KMS-11 (cell line): ENCODE results near the gene AP2A2.

ENCODE experiments used
- H2AFZ ChIP-seq: fragments of 200-600 bp; sonication (generic); 2 replicates; pipeline ENCODE4 v1.6.1; 2016; ENCODE audit warnings: antibody characterized with exemption, mixed run types, low read depth
- H3K27ac ChIP-seq: fragments of 200-600 bp; sonication (generic); 2 replicates; pipeline ENCODE4 v1.6.1; 2016; ENCODE audit warnings: mild to moderate bottlenecking, mixed run types
- H3K27me3 ChIP-seq: fragments of 200-600 bp; sonication (generic); 2 replicates; pipeline ENCODE4 v1.6.1; 2017; ENCODE audit warnings: mild to moderate bottlenecking, low read depth, mixed run types, moderate library complexity; ENCODE audit not compliant: insufficient read depth
- H3K36me3 ChIP-seq: fragments of 200-600 bp; sonication (generic); 2 replicates; pipeline ENCODE4 v1.6.1; 2017; ENCODE audit warnings: mild to moderate bottlenecking, mixed run types; ENCODE audit not compliant: insufficient read depth
- H3K4me1 ChIP-seq: fragments of 200-600 bp; sonication (generic); 2 replicates; pipeline ENCODE4 v1.6.1; 2016; ENCODE audit warnings: mild to moderate bottlenecking, low read depth, mixed run types; ENCODE audit not compliant: poor library complexity, severe bottlenecking
- H3K4me2 ChIP-seq: fragments of 200-600 bp; sonication (generic); 2 replicates; pipeline ENCODE4 v1.7.0; 2016; ENCODE audit warnings: mild to moderate bottlenecking, mixed run types
- H3K4me3 ChIP-seq: fragments of 200-600 bp; sonication (generic); IDR thresholded peaks from 2 replicates; pipeline ENCODE4 v1.6.1; 2017; ENCODE audit warnings: low read depth, low read length, mixed read lengths; ENCODE audit not compliant: insufficient read depth
- H3K79me2 ChIP-seq: fragments of 200-600 bp; sonication (generic); 2 replicates; pipeline ENCODE4 v1.6.1; 2016; ENCODE audit warnings: low read depth, mixed run types; ENCODE audit not compliant: insufficient read depth
- H3K9ac ChIP-seq: fragments of 200-600 bp; sonication (generic); 2 replicates; pipeline ENCODE4 v1.6.1; 2016; ENCODE audit warnings: mild to moderate bottlenecking, mixed run types
- H4K20me1 ChIP-seq: fragments of 200-600 bp; sonication (generic); 2 replicates; pipeline ENCODE4 v1.6.1; 2016; ENCODE audit warnings: mild to moderate bottlenecking, mixed run types; ENCODE audit not compliant: insufficient read depth
- TF ChIP-seq, protein P1 (sequence below): fragments of 200-600 bp; sonication (generic); conservative IDR thresholded peaks from 2 replicates; pipeline ENCODE4 v1.6.1; 2017; ENCODE audit warnings: low read depth, mild to moderate bottlenecking, antibody characterized with exemption, low read length, moderate library complexity, mixed read lengths

The AP2A2 gene

GRCh38 chr11:890794-891540 lies 34.7 kb upstream of the AP2A2 start:
- Histone ChIP-seq H3K79me2 (no peaks in the 10 kb centered on the region), H3K27ac (no peak overlapping the region), H3K4me3 (no peak overlapping the region), H3K4me1 (no peaks in the 10 kb centered on the region), H3K27me3 (no peaks in the 10 kb centered on the region), H2AFZ (no peak overlapping the region), H3K4me2 (no peak overlapping the region), H3K9ac (no peak overlapping the region), H4K20me1 (no peaks in the 10 kb centered on the region), H3K36me3 (no peaks in the 10 kb centered on the region)
- TF ChIP-seq, protein P1, sequence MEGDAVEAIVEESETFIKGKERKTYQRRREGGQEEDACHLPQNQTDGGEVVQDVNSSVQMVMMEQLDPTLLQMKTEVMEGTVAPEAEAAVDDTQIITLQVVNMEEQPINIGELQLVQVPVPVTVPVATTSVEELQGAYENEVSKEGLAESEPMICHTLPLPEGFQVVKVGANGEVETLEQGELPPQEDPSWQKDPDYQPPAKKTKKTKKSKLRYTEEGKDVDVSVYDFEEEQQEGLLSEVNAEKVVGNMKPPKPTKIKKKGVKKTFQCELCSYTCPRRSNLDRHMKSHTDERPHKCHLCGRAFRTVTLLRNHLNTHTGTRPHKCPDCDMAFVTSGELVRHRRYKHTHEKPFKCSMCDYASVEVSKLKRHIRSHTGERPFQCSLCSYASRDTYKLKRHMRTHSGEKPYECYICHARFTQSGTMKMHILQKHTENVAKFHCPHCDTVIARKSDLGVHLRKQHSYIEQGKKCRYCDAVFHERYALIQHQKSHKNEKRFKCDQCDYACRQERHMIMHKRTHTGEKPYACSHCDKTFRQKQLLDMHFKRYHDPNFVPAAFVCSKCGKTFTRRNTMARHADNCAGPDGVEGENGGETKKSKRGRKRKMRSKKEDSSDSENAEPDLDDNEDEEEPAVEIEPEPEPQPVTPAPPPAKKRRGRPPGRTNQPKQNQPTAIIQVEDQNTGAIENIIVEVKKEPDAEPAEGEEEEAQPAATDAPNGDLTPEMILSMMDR, result no peak

DNA sequence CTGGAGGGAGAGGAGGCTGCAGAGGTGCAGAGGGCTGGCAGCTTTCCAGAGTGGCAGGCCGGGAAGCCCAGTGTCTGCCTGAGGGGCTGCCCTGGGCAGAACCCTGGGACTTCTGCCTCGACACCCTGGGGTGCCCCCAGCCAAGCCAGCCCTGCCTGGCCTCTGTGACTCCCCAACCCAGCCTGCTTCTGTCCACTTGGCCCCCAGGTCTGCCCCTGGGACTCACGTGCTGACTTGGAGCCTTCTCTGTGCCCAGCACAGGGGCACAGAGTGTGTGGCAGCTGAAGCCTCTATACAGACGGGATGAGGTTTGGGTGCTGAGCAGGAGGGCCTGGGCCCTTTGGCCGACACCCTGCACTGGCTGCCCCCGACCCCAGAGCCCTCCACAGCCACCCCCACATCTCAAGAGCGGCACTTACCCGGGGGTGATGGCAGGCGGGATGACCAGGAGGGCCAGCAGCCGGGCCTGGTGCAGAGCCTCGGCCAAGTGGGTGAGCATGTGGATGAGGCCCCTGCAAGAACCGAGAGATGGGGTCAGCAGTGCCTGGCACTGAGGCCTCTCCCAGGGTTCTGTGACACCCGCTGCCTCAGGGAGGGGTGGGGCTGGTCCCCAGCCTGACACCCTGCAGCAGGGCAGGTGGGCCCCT lies 32.5 kb upstream of the AP2A2 start:
- no peak overlapping the region for H3K9ac ChIP-seq
- H3K4me2 ChIP-seq, result no peak overlapping the region
- no peak overlapping the region for H3K27ac ChIP-seq
- H3K79me2 ChIP-seq, result no peaks in the 10 kb centered on the region
- H4K20me1 ChIP-seq, result no peaks in the 10 kb centered on the region
- H2AFZ ChIP-seq, result no peak overlapping the region
- no peaks in the 10 kb centered on the region for H3K27me3 ChIP-seq
- H3K4me1 ChIP-seq, result no peaks in the 10 kb centered on the region
- H3K4me3 ChIP-seq, result no peak overlapping the region
- TF ChIP-seq, protein P1, result no peak
- no peaks in the 10 kb centered on the region for H3K36me3 ChIP-seq

- Histone ChIP-seq H3K36me3 (no peaks in the 10 kb centered on the region), H3K27ac (no peak overlapping the region), H3K4me3 (no peak overlapping the region), H4K20me1 (no peaks in the 10 kb centered on the region), H3K9ac (no peak overlapping the region), H3K79me2 (no peaks in the 10 kb centered on the region), H3K4me2 (no peak overlapping the region), H2AFZ (no peak overlapping the region), H3K4me1 (no peaks in the 10 kb centered on the region), H3K27me3 (no peaks in the 10 kb centered on the region)
- TF ChIP-seq, protein P1, result no peak
These were observed 31.0 kb upstream of the AP2A2 start for GRCh38 chr11:894575-895201.

- Histone ChIP-seq H3K27ac (no peak overlapping the region), H3K79me2 (no peaks in the 10 kb centered on the region), H2AFZ (no peak overlapping the region), H3K4me3 (no peak overlapping the region), H3K36me3 (no peaks in the 10 kb centered on the region), H3K9ac (no peak overlapping the region), H3K27me3 (no peaks in the 10 kb centered on the region), H4K20me1 (no peaks in the 10 kb centered on the region), H3K4me2 (no peak overlapping the region), H3K4me1 (no peaks in the 10 kb centered on the region)
- TF ChIP-seq, protein P1, result no peak
These were observed 30.1 kb upstream of the AP2A2 start for GRCh38 chr11:895331-896110.
